GM23248 (cell line): ENCODE data around the gene FARS2. TPM values are rescaled to one million over a fixed set of nuclear protein-coding genes. Genes with fewer than 3 reads are reported as not detected.

Experiments
- DNase-seq: peaks from one replicate; pipeline ENCODE4 v3.0.0-alpha.2; 2015
- H2AFZ ChIP-seq: fragments of 200-600 bp; sonication (generic); 2 replicates; pipeline ENCODE4 v1.6.1; 2016; ENCODE audit warnings: antibody characterized with exemption
- H3F3A ChIP-seq: fragments of 200-600 bp; sonication (generic); 2 replicates; pipeline ENCODE4 v1.6.1; 2016; ENCODE audit warnings: mild to moderate bottlenecking, antibody characterized with exemption, mixed run types; ENCODE audit not compliant: insufficient read depth
- H3K27ac ChIP-seq: fragments of 200-600 bp; sonication (generic); 2 replicates; pipeline ENCODE4 v1.5.1; 2016; ENCODE audit warnings: mild to moderate bottlenecking
- H3K27me3 ChIP-seq: fragments of 200-600 bp; sonication (generic); replicated peaks from 2 replicates; pipeline ENCODE4 v1.6.1; 2016; ENCODE audit warnings: mild to moderate bottlenecking; ENCODE audit not compliant: insufficient read depth
- H3K36me3 ChIP-seq: fragments of 200-600 bp; sonication (generic); 2 replicates; pipeline ENCODE4 v1.6.1; 2016; ENCODE audit warnings: low read depth, mild to moderate bottlenecking
- H3K4me1 ChIP-seq: fragments of 200-600 bp; sonication (generic); 2 replicates; pipeline ENCODE4 v1.6.1; 2016; ENCODE audit warnings: mild to moderate bottlenecking; ENCODE audit not compliant: insufficient read depth
- H3K4me2 ChIP-seq: fragments of 200-600 bp; sonication (generic); one replicate; pipeline ENCODE4 v1.6.1; 2016; ENCODE audit warnings: mild to moderate bottlenecking; ENCODE audit not compliant: unreplicated experiment
- H3K4me3 ChIP-seq: fragments of 200-600 bp; sonication (generic); 2 replicates; pipeline ENCODE4 v1.5.1; 2016; ENCODE audit warnings: mild to moderate bottlenecking
- H3K79me2 ChIP-seq: fragments of 200-600 bp; sonication (generic); 2 replicates; pipeline ENCODE4 v1.6.1; 2016; ENCODE audit warnings: mild to moderate bottlenecking; ENCODE audit not compliant: insufficient read depth
- H3K9ac ChIP-seq: fragments of 200-600 bp; sonication (generic); 2 replicates; pipeline ENCODE4 v1.6.1; 2016; ENCODE audit warnings: mild to moderate bottlenecking
- H3K9me2 ChIP-seq: fragments of 200-600 bp; sonication (generic); 2 replicates; pipeline ENCODE4 v1.6.1; 2016; ENCODE audit warnings: mixed run types, mild to moderate bottlenecking, moderate library complexity; ENCODE audit not compliant: insufficient read depth
- H3K9me3 ChIP-seq: fragments of 200-600 bp; sonication (generic); one replicate; pipeline ENCODE4 v1.6.1; 2017; ENCODE audit warnings: low read depth
- H4K20me1 ChIP-seq: fragments of 200-600 bp; sonication (generic); 2 replicates; pipeline ENCODE4 v1.6.0; 2016; ENCODE audit not compliant: insufficient read depth
- EZH2 ChIP-seq: fragments of 200-600 bp; sonication (generic); IDR thresholded peaks from 2 replicates; pipeline ENCODE4 v1.6.1; 2018; ENCODE audit warnings: antibody characterized with exemption, mild to moderate bottlenecking; ENCODE audit not compliant: insufficient read depth, poor library complexity, severe bottlenecking
- EZH2phosphoT487 ChIP-seq: fragments of 200-600 bp; sonication (generic); IDR thresholded peaks from 2 replicates; pipeline ENCODE4 v1.6.1; 2018; ENCODE audit warnings: antibody characterized with exemption, moderate library complexity, mild to moderate bottlenecking, low read depth; ENCODE audit not compliant: insufficient read depth
- WGBS, 2 experiments: methylation state at CpG; one replicate each; pipeline ENCODE4 v1.1.6; 2015 to 2017; ENCODE audit warnings: low lambda C conversion rate in 2 of 2, low coverage in 1 of 2; ENCODE audit errors: missing lambda C conversion rate in 2 of 2; 5-methylcytosine and 5-hydroxymethylcytosine counted together
- in situ Hi-C: fragments of 300-500 bp; cut with MboI; formaldehyde crosslinking; loops from 2 replicates; pipeline ENCODE4 v1.15.0; 2020
- polyA plus RNA-seq: library from polyadenylated mRNA; unstranded; fragments of >200 nt; fragmentation: Nextera tagmentation; extraction: Ambion mirVana; gene quantifications from 2 replicates; pipeline ENCODE4 v1.2.1, GENCODE V29; 2016
- total RNA-seq: library from RNA; depleted of rRNA; stranded (reverse); fragments of >200 nt; shearing (Covaris generic); gene quantifications from 2 replicates; pipeline ENCODE4 v1.2.3, GENCODE V29; 2014

FARS2 gene
- total and polyA plus RNA-seq, 2 experiments from 2014 or later, result 15.1 to 16.5 TPM

DNA sequence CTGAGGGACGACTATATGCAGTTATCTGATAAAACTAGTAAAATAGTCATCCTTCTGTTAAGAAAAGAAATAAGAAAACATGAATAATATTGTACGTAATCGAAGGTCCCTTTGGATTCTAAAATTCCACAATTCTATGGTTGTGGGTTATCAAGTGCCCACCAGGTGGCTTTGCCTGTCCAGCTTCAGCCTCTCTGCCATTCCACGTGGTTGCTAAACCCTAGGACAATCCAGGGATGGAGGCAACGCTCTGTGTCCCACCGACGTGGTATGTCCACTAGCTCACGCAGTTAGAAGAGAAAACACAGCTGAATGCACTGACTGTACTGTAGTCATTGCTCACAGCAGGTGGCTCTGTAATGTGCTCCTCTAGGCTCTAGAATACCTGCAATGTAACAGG lies 349.3 kb downstream of the FARS2 start:
- no peak overlapping the region for H3K4me3 ChIP-seq
- no peak overlapping the region for H3K9ac ChIP-seq
- H3K27ac ChIP-seq, result no peak overlapping the region
- H3K36me3 ChIP-seq, result no peaks in the 10 kb centered on the region
- in situ Hi-C loops, result no loop called here
- H3K9me3 ChIP-seq, result no peaks in the 10 kb centered on the region
- no peak overlapping the region for H2AFZ ChIP-seq
- no peaks in the 10 kb centered on the region for H3K79me2 ChIP-seq
- no peaks in the 10 kb centered on the region for H3K4me1 ChIP-seq
- no peaks in the 10 kb centered on the region for H3F3A ChIP-seq
- no peaks in the 10 kb centered on the region for H4K20me1 ChIP-seq
- TF ChIP-seq EZH2 (no peak), EZH2phosphoT487 (no peak)
- no peak for DNase-seq
- no peaks in the 10 kb centered on the region for H3K27me3 ChIP-seq
- WGBS, 2 experiments, result 94 to 97% methylated on average over 8 of the region's 8 CpGs
- no peak overlapping the region for H3K4me2 ChIP-seq
- H3K9me2 ChIP-seq, result no peaks in the 10 kb centered on the region

DNA sequence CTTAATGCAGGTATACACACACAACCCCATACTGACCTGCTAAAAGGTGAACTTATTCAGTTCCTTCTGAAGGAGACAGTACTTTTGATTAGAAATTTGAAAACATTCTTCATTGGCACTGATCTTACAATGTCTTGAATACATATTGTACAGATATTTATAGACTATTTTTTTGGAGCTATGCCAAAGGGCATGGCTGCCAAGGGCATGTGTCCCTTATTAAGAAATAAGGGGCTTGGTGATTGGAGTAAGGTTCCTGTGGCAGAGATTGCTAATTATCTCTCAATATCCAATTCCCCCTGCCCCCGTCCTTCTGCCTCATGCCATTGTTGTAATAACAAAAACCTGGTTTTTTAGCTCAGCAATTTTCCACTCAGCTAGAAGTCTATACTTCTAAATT lies 355.9 kb downstream of the FARS2 start:
- Histone ChIP-seq H3K27ac (no peak overlapping the region), H2AFZ (no peak overlapping the region), H3K27me3 (no peaks in the 10 kb centered on the region), H3K9me3 (no peaks in the 10 kb centered on the region), H3K4me2 (no peak overlapping the region), H4K20me1 (no peaks in the 10 kb centered on the region), H3K9ac (no peak overlapping the region), H3K4me3 (no peak overlapping the region), H3K9me2 (no peaks in the 10 kb centered on the region), H3K4me1 (no peaks in the 10 kb centered on the region), H3F3A (no peaks in the 10 kb centered on the region), H3K36me3 (no peaks in the 10 kb centered on the region), H3K79me2 (no peaks in the 10 kb centered on the region)
- 91 to 100% methylated on average over 1 of the region's 1 CpG for WGBS, 2 experiments
- TF ChIP-seq EZH2 (no peak), EZH2phosphoT487 (no peak)
- in situ Hi-C loops, result no loop called here
- no peak for DNase-seq

DNA sequence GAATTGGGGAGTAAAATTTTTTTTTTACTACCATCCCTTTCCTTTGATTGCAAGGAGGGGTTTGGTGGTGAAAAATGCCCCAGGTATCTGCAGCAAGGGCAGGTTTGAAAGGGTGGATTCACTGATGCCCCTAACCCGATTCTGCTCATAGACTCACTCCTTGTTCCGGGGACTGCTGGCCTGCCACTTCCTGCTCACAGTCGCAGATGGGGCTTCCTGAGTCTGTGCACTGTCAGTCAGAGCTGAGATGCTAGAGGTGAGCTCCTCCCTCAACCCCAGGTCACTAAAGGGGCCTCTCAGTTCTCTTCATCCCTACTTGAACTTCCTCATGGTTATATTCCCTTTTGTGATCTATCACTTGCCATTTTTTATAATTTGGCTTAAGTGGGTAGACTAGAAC lies 357.9 kb downstream of the FARS2 start:
- Histone ChIP-seq H3K9me3 (no peaks in the 10 kb centered on the region), H3K27me3 (no peaks in the 10 kb centered on the region), H3K79me2 (no peaks in the 10 kb centered on the region), H3F3A (no peaks in the 10 kb centered on the region), H3K36me3 (no peaks in the 10 kb centered on the region), H3K4me2 (no peak overlapping the region), H3K4me1 (no peaks in the 10 kb centered on the region), H3K4me3 (no peak overlapping the region), H3K9ac (no peak overlapping the region), H2AFZ (no peak overlapping the region), H3K9me2 (no peaks in the 10 kb centered on the region), H4K20me1 (no peaks in the 10 kb centered on the region), H3K27ac (no peak overlapping the region)
- 94 to 100% methylated on average over 3 of the region's 3 CpGs for WGBS, 2 experiments
- DNase-seq, result no peak
- in situ Hi-C loops, result no loop called here
- TF ChIP-seq EZH2phosphoT487 (no peak), EZH2 (no peak)

DNA sequence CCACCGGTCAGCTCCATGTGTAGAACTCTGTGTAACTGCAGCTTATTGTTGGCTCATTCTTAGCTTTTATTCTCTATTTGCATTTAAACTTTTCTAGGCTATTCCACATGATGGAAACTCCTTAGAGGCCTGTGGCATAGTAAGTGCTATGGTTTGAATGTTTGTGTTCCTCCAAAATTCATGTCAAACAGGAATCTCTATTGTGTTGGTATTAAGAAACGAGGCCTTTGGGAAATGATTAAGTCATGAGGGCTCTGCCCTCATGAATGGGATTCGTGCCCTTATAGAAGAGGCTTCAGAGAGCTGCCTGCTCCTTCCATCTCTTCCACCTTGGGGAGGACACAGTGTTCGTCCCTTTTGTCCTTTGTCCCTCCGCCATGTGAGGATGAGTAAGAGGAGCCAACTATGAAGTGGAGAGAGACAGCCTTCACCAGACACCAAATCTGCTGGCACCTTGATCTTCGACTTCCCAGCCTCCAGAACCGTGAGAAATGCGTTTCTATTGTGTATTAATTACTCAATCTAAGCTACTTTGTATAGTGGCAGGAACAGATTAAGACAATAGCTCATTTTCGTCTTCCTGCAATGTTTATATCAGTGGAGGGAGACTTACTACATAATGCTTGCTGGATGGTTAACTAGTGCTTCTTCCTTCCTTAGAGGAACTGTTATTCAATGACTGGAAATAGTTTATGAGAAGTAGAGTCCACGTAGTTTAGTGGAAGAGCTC lies 361.1 kb downstream of the FARS2 start:
- Histone ChIP-seq H3K36me3 (no peaks in the 10 kb centered on the region), H3F3A (no peaks in the 10 kb centered on the region), H3K27me3 (no peaks in the 10 kb centered on the region), H3K79me2 (no peaks in the 10 kb centered on the region), H3K9me3 (no peaks in the 10 kb centered on the region), H3K9me2 (no peaks in the 10 kb centered on the region), H4K20me1 (no peaks in the 10 kb centered on the region), H3K27ac (no peak overlapping the region), H3K4me1 (no peaks in the 10 kb centered on the region), H3K9ac (no peak overlapping the region), H3K4me2 (no peak overlapping the region), H2AFZ (no peak overlapping the region), H3K4me3 (no peak overlapping the region)
- no peak for DNase-seq
- in situ Hi-C loops, result no loop called here
- no peak for TF ChIP-seq EZH2phosphoT487
- 90 to 91% methylated on average over 10 of the region's 10 CpGs for WGBS, 2 experiments
